HG03520 (cell line): ENCODE results near the gene BRAT1.

Experiments used
- ATAC-seq: cut with Tn5 transposase; IDR thresholded peaks from one replicate; pipeline ENCODE4 v1.9.1; 2021; ENCODE audit warnings: mild to moderate bottlenecking, moderate library complexity; ENCODE audit not compliant: unreplicated experiment

BRAT1 gene

DNA sequence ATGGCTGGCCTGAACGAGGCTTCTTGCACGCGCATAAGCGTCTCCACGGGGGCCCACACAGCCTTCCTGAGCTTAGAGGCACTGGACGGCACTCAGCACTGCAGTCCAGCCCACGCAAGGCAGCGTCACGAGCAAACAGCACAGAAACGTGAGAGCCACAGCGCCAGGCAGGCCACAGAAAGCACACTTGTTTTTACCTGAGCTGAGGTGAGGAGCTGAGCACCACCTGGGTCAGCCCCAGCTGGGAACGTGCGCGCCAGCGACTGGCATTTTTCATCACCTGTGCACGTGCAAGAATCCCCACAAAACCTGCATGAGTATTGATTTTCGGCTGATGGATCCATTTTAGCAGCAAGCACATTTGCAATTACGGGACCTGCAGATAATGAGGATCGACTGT, 30.1 kb upstream of the BRAT1 start:
- no peak for ATAC-seq

DNA sequence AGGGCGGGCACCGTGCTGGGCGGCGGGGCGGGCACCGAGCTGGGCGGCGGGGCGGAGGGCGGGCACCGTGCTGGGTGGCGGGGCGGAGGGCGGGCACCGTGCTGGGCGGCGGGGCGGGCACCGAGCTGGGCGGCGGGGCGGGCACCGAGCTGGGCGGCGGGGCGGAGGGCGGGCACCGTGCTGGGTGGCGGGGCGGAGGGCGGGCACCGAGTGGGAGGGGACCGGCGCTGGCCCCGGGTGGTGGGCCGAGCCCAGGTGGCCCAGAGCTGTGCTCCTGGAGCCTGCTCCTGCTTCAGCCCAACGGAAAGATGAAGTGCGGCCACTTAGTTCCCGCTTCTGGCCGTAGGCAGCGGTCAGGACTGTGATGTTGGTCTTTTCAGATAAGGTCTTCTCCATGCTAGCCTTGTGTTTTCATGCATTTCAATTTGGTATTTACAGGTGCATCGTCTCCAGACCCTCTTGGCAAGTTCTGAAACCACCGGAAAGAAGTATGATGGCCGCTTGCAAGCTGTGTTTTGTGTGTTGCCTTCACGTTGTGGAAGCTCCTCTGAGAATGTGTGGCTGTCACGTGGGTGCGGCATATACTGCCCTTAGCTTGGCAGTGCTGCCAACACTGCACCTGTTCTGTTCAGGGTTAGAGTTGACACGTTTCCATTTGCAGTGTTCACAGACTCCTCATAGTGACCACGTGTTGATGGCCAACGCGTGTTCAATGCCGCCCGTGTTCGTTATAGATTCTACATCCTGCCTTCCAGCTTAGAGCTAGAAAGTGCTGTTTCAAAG, 28.7 kb upstream of the BRAT1 start:
- ATAC-seq = no peak

DNA sequence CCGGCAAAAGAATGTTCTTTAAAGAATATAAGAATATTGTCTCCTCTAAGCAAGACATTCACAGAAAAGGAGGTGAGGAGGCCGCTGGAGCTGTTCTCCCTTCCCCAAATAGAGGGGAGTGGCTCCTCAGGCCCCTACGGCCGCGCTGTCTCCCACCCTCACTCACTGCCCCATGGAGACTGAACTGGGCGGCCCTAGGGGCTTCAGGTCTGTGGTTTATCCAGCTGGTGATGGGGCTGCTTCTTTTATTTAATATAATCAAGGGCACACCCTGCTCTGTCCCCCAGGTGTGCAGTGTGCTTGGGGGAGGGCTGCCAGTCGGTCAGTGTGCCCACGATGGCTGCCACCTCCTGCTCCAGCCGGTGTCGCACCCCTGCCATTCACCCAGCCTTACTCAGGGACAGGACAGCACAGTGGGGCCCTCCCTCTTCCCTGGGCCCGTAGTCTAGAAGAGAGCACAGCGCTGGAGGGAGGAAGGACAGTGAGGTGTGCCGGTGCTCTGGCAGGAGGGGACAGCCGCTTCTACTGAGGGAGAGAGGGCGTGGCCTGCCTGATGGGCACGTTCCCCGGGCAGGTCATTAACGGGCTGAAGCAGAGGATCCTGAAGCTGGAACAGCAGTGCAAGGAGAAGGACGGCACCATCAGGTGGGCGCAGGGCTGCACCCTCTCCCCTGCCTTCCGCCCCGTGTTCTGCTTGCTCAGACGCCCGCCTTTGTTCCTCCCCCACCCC, 26.8 kb upstream of the BRAT1 start:
- no peak for ATAC-seq

DNA sequence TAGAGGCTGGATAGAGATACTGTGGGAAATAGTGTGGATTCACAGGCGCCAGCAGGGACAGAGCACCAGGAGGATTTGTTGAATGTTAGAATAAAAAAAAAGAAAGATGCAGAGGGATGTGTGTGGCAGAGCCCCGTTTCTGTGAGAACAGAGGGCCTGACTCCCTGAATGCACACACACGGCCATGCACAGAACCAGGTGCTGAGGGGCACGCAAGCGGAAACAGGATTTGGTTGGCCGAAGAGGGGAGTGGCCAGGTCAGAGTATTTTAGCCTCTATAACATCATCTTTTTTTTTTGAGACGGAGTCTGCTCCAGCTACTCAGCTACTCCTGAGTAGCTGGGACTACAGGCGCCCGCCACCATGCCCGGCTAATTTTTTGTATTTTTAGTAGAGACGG, 25.3 kb upstream of the BRAT1 start:
- no peak for ATAC-seq

DNA sequence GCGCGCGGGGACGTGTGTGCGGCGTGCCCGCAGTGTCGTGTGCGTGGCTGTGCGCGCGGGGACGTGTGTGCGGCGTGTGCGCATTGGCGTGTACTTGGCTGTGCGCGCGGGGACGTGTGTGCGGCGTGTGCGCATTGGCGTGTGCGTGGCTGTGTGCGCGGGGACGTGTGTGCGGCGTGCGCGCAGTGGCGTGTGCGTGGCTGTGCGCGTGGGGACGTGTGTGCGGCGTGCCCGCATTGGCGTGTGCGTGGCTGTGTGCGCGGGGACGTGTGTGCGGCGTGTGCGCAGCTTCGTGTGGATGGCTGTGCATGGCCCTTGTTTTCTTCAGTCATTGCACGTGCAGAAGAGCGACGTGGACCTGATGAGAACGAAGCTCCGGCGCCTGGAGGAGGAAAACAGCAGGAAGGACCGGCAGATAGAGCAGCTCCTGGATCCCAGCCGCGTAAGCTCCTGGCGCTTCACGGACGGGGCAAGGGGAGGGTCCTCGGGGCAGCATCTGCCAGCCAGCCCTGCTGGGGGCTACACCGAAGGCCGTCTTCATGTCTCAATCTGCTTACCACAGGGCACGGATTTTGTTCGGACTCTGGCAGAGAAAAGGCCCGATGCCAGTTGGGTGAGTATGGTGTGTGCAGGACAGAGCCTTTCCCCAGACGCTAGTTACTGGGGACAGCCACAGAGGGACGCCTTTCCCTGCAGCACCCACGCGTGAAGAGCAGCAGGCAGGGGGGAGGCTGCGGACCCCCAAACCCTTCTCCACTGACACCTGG, 22.8 kb upstream of the BRAT1 start:
- ATAC-seq = no peak

DNA sequence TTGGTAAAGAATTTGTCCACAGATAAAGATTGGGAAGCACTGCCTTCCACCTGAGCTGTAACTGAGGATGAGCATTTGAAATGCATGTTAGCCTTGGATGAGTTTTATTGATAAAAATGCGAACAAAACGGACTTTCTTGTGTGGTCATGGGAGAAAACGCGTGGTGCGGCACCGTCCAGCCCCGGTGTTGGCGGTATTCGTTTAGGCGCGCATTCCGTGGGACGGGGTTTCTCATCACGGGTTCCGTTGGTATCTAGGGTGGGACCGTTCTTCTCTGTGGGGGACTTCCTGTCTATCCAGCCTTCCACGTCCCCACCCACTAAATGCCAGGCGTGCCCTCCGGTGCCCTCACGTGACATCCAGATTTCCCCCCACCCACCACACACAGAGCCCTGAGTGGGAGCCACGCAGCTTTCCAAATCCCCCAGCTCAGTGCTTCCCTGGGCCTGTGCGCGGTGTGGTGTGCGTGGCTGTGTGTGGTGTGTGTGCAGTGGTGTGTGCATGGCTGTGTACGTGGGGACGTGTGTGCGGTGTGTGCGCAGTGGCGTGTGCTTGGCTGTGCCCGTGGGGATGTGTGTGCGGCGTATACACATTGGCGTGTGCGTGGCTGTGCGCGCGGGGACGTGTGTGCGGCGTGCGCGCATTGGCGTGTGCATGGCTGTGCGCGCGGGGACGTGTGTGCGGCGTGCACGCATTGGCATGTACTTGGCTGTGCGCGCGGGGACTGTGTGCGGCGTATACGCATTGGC, 21.6 kb upstream of the BRAT1 start:
- ATAC-seq = no peak

DNA sequence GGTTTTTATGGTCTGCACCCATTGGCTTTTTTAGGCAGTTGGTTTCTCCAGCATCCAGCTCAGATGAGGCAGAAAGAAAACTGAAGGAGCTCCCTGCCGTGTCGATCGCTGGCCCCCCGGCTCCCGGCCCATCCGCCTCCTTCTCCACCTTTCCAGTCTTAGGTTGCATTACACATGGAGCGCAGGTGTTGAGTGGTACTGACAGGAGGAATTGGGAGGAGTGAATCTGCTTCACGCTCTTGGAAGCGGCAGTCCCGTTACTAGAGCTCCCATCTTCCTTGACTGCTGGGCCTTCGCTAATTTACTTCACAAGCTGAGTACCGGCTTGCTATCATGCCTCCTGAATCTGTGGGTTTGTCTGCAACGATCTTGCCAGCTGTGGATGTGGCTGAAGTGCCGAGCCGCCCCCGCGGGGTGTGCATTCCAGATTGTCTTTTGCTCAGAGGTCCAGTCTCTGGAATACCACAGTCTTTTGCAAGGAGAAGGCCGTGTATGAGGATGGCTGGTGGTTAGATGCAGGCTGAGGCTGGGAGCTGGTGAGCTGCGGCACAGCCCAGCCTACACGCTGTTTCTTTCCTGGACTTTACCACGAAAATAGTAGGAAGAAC, 20.5 kb upstream of the BRAT1 start:
- no peak for ATAC-seq

DNA sequence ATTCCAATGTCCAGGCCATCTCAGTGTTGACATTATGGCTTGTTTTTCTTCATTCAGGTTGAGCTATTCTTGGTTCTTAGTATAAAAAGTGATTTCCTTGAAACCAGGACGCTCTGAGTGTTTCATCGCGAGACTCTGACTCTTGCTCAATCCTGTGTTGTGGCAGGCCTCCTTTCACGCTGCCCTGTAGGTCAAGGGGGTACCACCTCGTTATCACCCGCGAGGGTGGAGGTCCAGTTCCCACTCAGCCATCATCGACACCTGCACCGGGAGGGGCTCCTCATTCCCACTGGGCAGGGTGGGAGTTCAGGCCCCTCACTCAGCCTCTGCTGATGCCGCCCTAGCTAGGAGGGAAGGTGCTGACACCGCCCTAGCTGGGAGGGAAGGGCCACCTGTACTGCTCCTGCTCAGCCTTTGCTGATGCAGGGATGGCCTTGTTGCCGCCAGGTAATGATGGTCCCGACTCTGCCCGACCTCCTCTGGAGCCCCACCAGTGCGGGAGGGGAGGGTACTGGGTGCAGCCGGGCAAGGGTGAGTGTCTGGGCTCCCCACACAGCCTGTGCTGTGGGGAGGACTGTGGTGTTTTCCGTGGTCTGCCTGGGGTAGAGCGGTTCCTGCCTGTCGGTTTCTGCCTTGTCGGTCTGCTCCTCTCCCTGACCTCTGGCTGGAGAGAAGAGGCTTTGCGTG, 19.9 kb upstream of the BRAT1 start:
- no peak for ATAC-seq

DNA sequence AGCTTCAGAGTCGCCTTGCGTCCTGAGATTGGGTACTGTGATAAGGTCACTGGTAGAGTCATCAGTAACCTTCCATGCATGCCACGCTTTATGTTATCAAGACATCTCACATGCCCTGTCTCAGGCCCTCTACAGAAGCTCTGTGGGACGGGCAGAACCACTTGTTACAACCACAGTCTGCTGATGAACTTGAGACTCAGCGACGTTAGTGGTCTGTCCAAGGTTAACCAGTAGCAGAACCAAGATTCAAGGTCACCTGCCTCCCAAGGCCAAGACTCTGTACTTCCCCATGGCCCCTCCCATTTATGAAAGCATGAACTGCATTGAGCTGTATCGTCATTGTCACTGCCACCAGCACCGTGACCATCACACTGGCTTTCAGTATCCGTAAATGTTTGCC, 18.4 kb upstream of the BRAT1 start:
- ATAC-seq = no peak

DNA sequence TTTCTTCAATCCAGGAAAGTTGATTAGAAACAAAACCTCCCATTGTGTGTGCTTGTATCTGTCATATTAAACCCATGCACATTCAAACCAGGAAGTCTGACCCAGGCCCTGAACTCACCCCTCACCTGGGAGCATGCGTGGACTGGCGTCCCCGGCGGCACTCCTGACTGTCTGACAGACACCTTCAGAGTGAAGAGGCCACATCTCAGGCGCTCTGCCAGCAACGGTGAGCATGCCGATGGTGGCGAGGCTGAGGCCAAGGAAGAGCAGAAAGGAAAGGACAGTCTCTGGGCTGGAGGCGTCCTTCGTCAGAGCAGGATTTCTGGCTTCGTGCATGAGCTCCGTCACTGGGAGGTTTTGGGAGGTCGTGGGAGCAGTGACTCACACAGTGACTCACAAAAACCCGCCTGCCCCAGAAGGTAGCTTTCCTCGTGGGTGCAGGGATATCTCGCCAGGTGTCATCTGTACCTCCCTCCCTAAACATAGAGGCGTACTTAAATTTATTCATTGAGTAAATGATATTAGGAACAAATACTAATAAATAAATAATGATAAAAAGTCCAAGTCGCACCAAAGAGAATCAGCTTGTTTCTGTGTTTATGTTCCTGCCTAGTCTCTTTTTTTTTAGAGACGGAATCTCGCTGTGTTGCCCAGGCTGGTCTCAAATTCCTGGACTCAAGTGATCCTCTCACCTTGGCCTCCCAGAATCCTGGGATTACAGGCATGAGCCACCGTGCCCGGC, 16.9 kb upstream of the BRAT1 start:
- ATAC-seq = no peak

DNA sequence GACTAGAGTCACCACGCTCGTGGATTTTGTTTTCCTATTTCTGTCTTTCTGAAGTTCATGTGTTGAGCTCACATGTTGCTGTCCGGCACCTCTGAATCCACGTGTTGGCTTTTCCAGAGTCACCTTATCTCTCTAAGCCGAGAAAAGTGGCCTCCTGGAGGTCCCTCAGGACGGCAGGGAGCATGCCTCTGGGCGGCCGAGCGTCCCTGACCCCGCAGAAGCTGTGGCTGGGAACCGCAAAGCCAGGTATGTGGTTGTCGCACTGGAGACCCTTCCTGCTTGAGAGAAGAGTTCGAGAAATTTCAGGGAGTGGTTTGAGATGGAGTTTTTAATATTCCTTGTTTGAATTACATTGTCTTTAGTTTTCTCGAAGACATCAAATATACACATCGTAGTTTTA, 16.1 kb upstream of the BRAT1 start:
- no peak for ATAC-seq

DNA sequence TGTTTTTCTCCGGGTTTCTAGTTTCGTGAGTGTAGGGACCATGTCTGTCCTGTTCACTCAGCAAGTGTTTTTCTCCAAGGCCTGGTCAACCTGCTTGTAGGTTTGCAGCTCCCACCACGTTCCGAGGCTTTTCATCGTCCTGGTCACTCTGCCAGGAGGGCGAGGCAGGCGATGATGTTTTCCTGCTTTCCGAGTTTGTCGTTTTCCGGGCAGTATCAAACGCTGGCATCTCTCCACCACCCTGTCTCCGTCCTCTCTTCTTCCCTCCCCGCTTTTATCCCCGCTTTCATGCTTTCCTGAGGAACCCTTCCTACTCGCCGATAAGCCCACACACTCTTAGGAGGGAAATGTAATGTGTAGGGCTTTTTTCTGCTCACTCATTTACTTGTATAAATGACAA, 14.7 kb upstream of the BRAT1 start:
- no peak for ATAC-seq

DNA sequence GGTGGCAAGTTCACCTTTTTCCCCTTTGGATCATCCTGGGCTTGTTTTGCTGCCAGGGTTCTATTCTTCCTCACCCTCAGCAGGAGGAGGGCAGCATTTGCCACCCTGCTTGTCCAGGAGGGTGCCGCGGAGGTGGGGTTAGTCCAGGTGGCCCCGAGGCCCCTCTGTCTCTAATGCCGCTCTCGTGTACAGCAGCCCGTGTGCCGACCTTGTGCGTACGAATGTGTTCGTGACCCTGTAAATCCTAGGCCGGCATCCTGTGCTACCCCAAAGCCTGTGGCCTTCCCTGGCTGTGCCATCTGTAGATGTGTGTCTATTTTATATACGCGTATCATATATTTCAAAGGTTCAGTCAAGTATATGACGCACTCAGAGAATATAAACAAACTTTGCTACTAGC, 14.1 kb upstream of the BRAT1 start:
- ATAC-seq = no peak

DNA sequence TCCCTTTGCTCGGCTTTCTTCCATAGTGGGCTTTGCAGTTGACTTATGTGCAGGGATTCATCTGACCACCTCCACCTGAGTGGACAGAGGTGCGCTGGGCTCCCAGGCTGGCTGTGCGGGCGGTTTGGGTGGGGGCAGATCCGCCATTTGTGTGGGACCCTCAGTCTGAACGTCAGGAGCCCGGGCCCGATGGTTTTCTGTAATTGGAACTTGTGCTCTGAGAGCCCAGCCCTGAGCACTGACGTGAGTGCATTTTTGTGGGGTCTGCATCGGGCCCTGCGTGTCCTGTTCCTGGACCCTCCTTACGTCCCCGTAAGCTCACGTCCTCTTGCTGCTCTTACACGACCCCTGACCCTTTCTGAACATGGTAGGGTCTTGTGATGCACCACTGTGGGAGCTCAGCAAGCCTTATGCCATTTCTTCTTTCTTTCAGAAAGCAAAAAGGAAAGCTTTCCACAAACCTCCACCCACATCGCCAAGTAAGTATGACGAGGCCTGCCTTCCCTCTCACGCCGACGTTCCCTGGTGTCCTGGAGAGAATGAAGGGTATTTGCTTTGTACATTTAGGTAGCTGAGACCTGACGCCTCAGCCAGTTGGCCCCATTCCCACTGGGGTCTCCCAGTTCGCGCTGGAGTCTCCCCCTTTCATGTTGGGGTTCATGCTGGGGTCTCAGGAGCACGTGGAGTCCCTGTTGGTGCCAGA, 13.3 kb upstream of the BRAT1 start:
- no peak for ATAC-seq

DNA sequence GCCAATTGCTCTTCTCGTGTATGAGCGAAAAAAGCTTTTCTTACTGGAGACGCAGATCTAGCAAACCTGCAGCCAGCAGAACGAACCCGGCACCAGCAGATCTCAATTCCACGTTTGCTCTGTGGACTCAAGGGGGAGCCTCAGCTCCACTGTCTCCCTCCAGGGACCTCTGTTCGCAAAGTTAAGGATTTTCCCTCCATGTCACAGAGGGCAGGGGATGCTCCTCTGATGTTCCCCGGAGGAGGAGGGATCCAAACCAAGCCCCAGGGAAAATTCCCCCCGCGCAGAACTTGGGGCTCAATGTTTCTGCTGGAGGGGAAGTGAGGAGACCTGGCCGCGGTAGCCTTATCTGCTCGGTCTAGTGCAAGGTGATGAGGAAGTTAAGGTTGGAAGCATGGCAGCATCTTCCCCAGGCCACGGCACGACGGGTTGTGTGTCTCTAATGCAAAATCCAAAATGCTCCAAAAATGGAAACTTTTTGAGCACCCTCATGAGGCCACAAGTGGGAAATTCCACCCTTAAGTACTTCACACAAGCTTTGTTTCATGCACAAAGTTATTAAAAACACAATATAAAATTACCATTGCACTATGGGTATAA, 12.5 kb upstream of the BRAT1 start:
- no peak for ATAC-seq

DNA sequence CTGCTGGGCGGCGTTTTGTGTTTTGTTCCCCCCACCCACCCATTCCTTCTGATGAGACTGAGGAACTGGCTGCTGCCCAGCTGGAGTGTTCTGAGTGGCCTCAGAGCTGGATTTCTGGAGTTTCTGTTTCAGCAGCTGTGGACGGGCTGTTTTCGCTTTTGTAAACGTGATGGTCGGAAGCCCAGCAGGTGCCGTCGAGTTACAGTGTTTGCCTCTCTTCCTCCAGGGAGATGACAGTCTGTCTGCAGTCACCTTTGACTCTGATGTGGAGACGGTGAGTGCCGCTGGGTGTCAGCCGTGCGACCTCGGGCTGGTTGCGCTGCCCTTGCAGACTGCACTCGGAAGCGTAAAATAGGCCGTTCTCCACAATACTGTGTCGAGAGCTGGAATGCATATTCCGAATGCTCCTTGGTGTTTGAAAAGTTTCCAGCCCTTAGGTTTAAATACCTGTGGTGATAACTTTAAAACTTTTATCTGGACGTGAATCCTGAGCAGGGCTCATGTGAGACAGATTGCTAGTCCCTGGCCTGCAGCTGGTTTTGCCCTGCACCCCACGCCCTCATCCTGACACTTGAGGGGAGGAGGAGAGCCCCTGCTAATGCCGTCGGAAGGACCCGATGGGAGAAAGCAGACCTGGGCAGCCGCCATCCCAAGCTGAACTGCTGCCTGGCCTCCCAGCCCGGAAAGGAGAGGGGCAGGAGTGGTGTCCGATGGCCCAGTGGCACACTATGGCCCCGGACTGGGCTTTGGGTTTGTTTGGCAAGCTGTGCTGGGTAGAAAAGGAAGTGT, 11.8 kb upstream of the BRAT1 start:
- peak; percentile 80 for ATAC-seq

DNA sequence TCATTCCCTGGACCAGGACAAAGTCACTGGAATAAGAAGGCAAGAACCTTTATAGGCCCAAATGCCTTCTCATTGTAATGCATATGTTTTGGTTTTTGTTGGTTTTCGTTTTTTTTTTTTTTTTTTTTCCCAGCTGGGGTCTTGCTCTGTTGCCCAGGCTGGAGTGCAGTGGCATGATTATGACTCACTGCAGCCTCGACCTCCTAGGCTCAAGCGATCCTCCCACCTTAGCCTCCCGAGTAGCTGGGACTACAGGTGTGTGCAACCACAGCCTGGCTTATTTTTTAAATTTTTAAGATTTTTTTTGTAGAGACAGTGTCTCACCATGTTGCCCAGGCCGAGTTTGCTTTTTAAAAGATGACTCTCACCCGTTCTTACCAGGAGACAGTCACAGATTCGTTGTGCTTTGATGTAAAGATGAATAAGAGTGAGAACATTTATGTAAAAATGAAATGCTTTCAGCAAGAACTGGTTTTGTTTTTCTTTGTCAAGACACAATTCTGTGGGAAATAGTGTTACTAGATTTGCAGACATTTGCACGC, 11.1 kb upstream of the BRAT1 start:
- peak; percentile 29 for ATAC-seq
